Lower leg skin (tissue), 4 donors: ENCODE measurements around the gene SREBF1. TPM values are rescaled to one million over a fixed set of nuclear protein-coding genes. Genes with fewer than 3 reads are reported as not detected.

Experiments
- DNase-seq, 2 donors: peaks; one replicate each; pipeline ENCODE4 v3.0.0-alpha.2; 2019; ENCODE audit warnings: low spot score in 2 of 2
- H3K4me3 ChIP-seq: fragments of 200-600 bp; sonication (generic); 2 replicates; pipeline ENCODE4 v1.5.1; 2017; ENCODE audit warnings: mild to moderate bottlenecking, low read depth; ENCODE audit not compliant: poor library complexity, severe bottlenecking
- POLR2A ChIP-seq, 2 donors: fragments of 450-650 bp; IDR thresholded peaks; one replicate each; pipeline ENCODE4 v1.6.1; 2016 to 2017; ENCODE audit warnings: antibody characterized with exemption in 2 of 2, mild to moderate bottlenecking in 1 of 2, moderate library complexity in 1 of 2
- WGBS, 2 donors: methylation state at CpG; one replicate each; pipeline ENCODE4 v1.1.5; 2018; 5-methylcytosine and 5-hydroxymethylcytosine counted together
- intact Hi-C: fragments of 100-400 bp; cut with DNase I; formaldehyde crosslinking; loops from one replicate; pipeline ENCODE4 v1.15.0; 2023; ENCODE audit warnings: low total_unique reads
- total RNA-seq, 4 donors: library from RNA; depleted of rRNA; stranded (reverse); fragments of >200 nt; gene quantifications; one replicate each; pipeline ENCODE4 v1.1.0, GENCODE V29; 2016
- TF ChIP-seq, protein P1 (sequence below), 3 donors: fragments of 450-650 bp; IDR thresholded peaks; one replicate each; pipeline ENCODE4 v1.5.1; 2016; ENCODE audit warnings: antibody characterized with exemption in 3 of 3, mild to moderate bottlenecking in 3 of 3, moderate library complexity in 2 of 3

Gene SREBF1
- total RNA-seq, 4 donors from 2014 or later: 54.3 to 146 (median 102) TPM

DNA sequence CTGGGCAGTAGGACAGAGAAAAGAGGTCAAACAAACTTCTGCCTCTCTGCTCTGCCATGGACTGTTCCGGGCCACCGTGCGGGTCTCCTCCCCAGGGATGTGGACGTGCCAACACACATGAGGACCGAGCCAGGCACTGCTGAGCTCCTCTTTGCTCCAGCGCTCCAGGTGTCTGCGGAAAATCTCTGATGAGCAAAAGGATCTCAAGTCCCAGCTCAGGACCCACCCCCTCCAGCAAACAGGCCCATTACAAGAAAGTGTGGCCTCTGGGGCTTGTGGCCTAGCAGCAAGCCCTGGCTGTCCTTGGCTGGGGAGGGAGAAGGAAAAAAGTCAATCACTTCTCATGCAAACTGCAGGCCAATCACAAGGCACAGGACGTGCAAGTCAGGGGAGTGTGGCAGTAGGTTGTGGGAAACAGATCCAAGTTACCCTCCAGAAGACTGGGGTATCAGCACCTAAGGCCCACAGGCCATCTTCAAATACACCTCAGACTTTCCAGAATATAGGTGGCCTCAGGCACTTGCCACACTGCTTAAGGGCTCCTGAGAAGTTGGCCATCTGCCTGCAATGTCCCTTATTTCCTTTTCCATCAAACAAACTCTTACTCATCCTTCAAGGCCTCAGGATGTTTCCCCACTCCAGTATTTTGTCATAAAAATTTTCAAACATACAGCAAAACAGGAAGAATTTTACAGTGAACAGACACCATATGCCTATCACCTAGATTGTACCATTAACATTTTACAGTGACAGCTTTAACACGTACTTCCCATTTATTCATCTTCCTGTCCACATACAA, 36.0 kb upstream of the SREBF1 start:
- intact Hi-C loops: no loop called here
- WGBS, 2 donors: 67 to 77% methylated on average over 9 of the region's 9 CpGs
- DNase-seq: no peak
- TF ChIP-seq POLR2A (IDR thresholded peaks at IDR 0.05): no peak
- TF ChIP-seq, protein P1, sequence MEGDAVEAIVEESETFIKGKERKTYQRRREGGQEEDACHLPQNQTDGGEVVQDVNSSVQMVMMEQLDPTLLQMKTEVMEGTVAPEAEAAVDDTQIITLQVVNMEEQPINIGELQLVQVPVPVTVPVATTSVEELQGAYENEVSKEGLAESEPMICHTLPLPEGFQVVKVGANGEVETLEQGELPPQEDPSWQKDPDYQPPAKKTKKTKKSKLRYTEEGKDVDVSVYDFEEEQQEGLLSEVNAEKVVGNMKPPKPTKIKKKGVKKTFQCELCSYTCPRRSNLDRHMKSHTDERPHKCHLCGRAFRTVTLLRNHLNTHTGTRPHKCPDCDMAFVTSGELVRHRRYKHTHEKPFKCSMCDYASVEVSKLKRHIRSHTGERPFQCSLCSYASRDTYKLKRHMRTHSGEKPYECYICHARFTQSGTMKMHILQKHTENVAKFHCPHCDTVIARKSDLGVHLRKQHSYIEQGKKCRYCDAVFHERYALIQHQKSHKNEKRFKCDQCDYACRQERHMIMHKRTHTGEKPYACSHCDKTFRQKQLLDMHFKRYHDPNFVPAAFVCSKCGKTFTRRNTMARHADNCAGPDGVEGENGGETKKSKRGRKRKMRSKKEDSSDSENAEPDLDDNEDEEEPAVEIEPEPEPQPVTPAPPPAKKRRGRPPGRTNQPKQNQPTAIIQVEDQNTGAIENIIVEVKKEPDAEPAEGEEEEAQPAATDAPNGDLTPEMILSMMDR (IDR thresholded peaks at IDR 0.05): no peak
- H3K4me3 ChIP-seq: no peak overlapping the region

DNA sequence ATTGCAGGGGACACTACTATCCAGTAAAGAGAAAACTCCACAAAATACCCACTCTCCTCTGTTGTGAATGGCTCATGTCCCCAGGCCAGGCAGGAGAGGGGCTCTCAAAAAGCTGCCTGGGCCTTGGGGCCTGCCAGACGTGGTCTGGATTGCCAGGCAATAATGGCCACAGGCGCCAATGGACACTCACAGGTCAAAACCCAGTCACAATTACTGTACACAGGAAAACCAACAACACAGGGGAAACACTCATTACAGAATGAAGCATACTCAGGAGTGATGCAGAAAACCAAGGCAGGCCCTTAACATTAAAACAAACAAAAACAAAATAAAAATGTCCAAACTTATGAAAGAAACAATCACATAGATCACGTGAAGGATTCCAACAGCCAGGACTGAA, 35.1 kb upstream of the SREBF1 start:
- no peak for TF ChIP-seq POLR2A (IDR thresholded peaks at IDR 0.05)
- TF ChIP-seq, protein P1 (IDR thresholded peaks at IDR 0.05): no peak
- no peak for DNase-seq
- WGBS, 2 donors: 81 to 85% methylated on average over 3 of the region's 3 CpGs
- intact Hi-C loops: no loop called here
- H3K4me3 ChIP-seq: no peak overlapping the region

DNA sequence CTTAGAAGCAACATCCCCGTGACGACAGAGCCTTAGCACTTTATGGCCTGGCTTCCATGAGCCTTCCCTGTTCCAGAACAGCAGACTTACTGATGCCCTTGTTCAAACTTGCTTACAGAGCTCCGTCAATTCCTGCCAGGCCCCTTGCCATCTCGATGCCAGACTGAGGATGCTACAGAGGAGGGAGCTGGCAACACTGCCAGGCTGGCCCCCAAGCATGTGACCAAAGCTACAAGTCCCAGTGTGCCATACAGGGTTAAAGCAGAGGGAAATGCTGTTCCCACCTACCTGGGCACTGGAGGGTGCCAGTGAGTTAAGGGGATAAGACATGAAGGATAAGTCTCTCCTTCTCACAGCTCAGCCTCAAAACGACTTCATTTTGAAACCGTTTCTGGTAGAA, 33.5 kb upstream of the SREBF1 start:
- WGBS, 2 donors: 37 to 66% methylated on average over 6 of the region's 6 CpGs
- intact Hi-C loops: no loop called here
- DNase-seq: no peak
- TF ChIP-seq POLR2A (IDR thresholded peaks at IDR 0.05): no peak
- TF ChIP-seq, protein P1 (IDR thresholded peaks at IDR 0.05): no peak
- no peak overlapping the region for H3K4me3 ChIP-seq

DNA sequence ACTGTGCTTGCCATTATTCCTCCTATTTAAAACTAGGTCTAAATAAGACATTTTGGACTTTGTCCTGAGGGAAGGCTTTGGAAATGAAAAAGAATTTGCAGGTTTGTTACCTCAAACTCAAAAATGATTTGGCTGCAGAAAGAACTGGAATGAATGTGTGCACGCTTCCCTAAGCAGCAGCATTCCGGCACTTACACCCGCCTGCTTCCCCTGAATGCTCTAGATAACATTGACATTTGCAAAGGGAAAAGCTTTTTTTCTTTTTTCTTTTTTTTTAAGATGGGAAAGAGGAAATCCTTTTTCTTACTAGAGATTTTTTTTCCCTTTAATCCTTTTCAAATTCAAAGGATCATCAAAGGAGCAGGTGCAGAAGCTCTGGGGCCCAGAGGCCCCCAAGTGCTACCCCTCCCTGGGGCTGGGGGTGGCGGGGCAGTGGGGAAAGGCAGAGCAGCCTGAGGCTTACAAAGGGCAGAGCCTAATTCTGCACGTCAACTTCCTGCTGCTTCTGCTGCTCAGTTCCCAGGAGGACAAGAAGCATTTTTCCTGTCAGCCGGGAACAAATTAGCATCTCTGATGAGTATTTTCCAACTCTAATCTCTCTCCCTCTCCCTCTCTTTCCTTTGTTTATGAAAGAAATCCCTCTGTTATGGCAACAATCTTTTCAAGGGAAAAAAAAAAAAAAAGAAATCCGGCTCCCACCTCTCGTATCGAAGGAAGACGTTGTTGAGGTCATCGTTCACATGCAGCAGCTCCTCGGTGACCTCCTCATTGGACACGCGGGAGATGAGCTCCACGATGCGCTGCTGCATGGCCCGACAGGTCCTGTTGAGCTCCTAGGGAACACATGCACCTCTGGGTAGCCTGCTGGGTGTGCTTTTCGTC, 32.1 kb upstream of the SREBF1 start:
- no peak for TF ChIP-seq POLR2A (IDR thresholded peaks at IDR 0.05)
- TF ChIP-seq, protein P1 (IDR thresholded peaks at IDR 0.05): no peak
- WGBS, 2 donors: 45 to 47% methylated on average over 18 of the region's 18 CpGs
- DNase-seq: no peak
- intact Hi-C loops: loop anchor here (5.0 kb wide), 1 partner anchor 1428 kb away; no protein-coding TSS in a partner anchor
- H3K4me3 ChIP-seq: no peak overlapping the region

DNA sequence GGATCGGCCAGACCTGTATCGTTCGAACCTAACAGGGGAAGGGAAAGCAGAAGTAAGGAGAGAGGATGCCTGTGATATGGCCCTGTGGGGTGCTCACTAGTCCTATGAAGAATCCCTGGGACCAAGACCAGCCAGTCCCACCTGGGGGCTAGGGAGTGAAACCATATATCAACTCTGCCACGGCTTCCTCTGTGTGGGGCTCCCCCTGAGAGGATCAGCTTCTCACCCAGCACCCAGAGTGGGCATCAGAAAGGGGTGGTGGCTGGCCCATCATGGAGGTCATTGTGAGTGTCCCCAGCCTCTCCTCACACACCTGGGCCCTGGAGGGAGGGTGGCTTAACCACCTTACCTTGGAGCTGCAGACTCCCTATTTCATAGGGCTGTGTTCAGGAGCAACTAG, 30.1 kb upstream of the SREBF1 start:
- WGBS, 2 donors: 89 to 92% methylated on average over 4 of the region's 4 CpGs
- intact Hi-C loops: loop anchor here (5.0 kb wide), 1 partner anchor 1430 kb away; no protein-coding TSS in a partner anchor
- no peak overlapping the region for H3K4me3 ChIP-seq
- no peak for DNase-seq
- TF ChIP-seq, protein P1 (IDR thresholded peaks at IDR 0.05): no peak
- no peak for TF ChIP-seq POLR2A (IDR thresholded peaks at IDR 0.05)
